GM18519 (cell line): Measurements from ENCODE around the gene PRKCZ.
"Not testable (repeated sequence)": the region's sequence is repeated elsewhere in the genome, so short reads cannot be mapped to it uniquely, and the experiment has no call there.

ENCODE experiments used
- ATAC-seq: cut with Tn5 transposase; IDR thresholded peaks from one replicate; pipeline ENCODE4 v1.9.1; 2021; ENCODE audit warnings: mild to moderate bottlenecking, moderate library complexity; ENCODE audit not compliant: unreplicated experiment, low FRiP score

Gene PRKCZ

DNA sequence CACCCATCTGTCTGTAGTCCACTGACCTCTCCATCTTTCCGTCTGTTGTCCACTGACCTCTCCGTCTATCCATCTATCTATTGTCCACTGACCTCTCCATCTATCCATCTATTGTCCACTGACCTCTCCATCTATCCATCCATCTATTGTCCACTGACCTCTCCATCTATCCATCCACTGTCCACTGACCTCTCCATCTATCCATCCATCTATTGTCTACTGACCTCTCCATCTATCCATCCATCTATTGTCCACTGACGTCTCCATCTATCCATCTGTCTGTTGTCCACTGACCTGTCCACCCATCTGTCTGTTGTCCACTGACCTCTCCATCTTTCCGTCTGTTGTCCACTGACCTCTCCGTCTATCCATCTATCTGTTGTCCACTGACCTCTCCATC is 97.7 kb downstream of the PRKCZ start:
- ATAC-seq, result not testable (repeated sequence)

DNA sequence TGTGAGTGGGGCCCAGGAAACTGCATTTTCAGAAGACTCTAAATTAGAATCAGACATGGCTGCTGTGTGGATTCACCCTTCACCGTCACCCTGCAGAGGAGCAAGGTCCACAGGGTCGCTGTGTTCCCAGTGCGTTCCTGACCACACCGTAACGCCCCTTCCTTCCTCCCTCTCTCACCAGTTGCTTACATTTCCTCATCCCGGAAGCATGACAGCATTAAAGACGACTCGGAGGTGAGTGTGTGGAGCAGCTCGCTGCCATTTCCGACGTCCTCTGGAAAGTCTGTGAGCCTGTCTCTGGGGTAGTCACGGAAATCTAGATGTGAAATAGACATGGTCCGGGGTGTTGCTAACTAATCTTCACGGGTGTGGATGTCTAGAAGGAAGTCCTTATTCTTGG is 98.5 kb downstream of the PRKCZ start:
- ATAC-seq, result no peak

DNA sequence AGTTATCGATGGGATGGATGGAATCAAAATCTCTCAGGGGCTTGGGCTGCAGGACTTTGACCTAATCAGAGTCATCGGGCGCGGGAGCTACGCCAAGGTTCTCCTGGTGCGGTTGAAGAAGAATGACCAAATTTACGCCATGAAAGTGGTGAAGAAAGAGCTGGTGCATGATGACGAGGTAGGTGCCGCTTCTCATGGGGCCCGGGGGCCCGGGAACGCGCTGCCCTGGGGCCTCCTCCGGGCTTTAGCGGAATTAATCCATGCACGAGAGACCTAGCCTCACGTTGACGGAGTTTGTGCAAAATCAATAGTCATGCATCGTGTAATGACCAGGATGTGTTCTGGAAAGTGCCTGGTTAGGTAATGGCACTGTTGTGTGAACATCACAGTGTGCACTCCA is 100.6 kb downstream of the PRKCZ start:
- ATAC-seq, result no peak

DNA sequence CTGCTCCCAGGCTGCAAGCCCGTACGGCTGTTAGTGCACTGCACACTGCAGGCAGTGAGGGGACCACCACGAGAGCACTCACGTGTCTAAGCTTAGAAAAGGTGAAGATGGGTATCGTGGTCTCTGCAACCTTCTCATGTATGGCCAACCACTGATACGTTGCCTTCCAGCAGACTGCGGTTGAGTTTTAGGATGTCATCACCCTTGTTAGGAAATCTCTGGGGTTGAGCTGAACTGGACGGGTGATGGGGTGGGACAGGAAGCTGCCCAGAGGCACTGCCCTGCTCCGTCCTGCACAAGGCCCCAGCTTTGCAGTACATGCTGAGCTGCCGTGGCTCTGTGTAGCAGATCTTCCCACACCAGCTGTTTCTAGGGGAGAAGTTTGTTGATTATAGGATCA is 101.0 kb downstream of the PRKCZ start:
- no peak for ATAC-seq

DNA sequence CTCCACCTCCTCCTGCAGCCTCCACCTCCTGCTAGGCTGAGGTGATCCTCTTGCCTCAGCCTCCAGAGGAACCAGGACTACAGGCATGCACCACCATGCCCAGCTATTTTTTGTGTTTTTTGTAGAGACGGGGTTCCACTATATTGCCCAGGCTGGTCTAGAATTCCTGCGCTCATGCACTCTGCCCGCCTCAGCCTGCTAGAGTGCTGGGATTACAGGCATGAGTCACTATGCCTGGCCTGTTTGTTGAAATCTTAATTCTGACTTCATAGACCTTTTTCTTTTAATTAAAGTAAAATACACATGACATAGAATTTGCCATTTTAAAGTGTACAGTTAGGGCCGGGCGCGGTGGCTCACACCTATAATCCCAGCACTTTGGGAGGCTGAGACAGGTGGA is 101.7 kb downstream of the PRKCZ start:
- no peak for ATAC-seq

DNA sequence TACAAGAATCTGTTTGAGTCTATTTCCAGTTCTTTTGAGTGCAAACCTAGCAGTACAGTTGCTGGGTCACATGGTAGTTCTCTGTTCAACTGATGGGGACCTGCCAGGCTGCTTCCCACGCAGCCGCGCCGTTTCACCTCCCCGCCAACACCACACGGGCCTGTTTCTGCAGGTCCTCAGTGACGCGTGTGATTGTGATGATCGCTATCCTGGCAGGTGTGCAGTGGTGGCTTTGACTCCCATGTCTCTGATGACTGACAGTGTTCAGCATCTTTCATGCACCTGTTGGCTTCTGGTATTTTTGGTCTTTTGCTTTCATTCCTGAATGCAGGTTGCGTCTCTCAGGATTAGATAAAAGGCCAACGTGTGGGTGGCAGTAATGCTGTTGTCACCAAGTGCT is 102.7 kb downstream of the PRKCZ start:
- ATAC-seq, result no peak

DNA sequence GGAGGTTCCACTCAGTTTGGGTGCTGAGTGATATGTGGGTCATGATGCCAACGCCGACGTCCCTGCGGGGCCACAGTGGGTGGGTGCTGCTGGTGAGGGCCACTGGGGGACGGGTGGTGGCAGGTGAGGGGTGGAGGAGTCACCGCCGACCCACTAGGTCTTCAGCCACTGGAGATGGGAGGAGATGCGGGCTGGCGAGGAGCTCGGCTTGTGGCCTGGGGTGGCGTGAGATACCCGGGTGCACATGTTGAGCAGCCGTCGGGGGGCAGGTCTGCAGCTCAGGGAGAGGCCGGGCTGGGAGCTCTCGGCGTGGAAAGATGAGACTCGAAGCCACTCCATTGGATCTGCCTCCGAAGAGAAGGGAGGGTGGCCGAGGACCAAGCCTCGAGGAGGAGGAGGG is 103.8 kb downstream of the PRKCZ start:
- no peak for ATAC-seq

DNA sequence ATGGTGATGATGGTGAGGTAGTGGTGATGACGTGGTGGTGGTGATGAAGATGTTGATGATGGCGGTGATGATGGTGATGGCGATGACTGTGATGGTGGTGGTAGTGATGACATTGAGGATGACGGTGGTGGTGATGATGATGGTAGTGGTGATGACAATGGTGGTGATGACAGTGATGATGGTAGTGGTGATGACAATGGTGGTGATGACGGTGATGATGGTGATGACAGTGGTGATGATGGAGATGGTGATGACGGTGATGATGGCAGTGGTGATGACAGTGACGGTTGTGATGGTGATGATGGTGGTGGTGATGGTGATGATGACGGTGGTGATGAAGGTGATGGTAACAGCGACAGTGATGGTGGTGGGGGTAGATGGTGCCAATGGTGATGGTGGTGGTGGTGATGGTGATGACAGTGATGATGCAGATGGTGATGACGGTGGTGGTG is 105.0 kb downstream of the PRKCZ start:
- no peak for ATAC-seq

DNA sequence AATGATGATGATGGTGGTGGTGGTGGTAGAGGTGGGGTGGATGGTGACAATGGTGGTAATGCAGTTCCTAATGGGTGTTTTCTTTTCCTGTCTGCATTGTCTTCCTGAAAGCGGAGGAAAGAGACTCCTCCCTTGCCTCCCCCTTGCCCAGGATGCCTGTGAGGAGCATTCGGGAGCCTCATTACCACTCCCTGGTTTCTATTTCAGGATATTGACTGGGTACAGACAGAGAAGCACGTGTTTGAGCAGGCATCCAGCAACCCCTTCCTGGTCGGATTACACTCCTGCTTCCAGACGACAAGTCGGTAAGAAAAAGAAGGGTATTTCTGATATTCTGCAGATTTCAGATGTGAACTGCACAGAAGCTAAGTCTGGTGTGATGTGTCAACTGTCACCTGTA is 105.6 kb downstream of the PRKCZ start:
- no peak for ATAC-seq

DNA sequence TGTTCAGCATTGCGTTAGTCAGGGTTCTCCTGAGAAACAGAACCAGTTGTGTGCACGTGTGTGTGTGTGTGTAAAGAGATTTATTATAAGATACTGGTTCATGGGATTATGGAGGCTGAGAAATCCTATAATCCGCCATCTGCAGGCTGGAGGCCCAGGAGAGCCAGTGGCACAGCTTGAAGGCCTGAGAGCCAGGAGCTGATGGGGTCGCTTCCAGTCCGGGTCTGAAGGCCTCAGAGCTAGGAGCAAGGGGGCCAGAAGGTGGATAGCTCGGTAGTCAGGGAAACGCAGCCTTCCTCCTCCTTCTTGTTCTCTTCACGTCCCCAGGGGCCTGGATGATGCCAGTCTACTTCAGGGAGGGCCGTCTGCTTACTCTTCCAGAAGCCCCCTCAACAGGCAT is 106.7 kb downstream of the PRKCZ start:
- no peak for ATAC-seq

DNA sequence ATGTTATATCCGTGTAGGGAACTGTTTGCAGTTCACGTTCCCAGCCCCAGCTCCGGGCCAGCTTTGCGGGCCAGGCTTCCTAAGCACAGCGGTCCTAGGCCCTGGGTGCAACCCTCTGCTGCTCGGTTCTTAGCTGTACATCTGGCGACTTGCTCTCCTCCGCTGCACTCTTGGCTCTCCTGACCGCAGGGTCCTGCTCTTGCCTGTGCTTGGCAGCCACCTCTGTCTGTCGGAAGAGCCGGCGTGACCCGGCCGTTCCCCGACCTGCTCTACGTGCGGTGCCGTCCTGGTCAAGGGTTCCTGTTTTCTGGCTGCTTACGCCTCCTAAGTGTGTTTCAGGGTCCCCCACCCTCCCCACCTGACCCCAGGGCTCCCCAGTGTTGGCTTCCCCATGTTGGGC is 107.6 kb downstream of the PRKCZ start:
- ATAC-seq, result no peak

DNA sequence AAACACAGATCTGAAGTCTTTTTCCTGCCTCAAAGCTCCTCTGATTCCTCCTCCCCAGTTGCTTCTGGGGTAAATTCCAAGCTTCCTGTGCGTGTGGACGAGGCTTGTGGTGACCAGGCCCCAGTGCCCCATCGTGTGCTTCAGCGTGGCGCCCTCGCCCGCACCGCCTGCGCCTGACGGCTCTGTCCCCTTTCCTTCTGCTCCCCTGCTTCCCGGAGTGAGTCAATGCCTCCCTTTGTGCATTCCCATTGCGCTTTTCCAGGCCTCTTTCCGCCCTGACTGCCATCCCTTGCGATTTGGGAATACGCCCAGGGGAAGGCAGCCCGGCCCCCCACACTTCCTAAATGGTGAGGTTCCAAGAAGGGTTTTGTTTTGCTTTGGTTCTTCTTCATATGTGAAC is 108.1 kb downstream of the PRKCZ start:
- ATAC-seq, result no peak

DNA sequence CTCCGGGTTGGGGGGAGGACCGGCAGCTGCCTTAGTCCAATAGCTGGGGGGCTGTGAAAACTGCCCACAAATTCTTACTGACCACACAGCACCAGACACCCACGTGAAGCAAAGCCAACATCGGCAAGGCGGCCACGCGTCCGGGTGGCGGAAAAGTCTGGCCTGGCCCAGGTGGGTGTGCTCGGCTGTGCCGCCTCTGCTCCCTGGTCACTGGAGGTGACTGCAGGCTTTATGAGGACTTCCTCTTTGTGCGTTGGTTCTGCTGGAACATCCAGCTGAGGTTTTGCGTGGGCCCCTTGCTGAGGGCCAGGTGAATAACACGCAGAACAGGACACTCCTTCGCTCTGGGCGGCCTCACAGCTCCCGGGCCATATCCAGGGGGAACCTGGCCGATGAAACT is 108.9 kb downstream of the PRKCZ start:
- ATAC-seq, result no peak

DNA sequence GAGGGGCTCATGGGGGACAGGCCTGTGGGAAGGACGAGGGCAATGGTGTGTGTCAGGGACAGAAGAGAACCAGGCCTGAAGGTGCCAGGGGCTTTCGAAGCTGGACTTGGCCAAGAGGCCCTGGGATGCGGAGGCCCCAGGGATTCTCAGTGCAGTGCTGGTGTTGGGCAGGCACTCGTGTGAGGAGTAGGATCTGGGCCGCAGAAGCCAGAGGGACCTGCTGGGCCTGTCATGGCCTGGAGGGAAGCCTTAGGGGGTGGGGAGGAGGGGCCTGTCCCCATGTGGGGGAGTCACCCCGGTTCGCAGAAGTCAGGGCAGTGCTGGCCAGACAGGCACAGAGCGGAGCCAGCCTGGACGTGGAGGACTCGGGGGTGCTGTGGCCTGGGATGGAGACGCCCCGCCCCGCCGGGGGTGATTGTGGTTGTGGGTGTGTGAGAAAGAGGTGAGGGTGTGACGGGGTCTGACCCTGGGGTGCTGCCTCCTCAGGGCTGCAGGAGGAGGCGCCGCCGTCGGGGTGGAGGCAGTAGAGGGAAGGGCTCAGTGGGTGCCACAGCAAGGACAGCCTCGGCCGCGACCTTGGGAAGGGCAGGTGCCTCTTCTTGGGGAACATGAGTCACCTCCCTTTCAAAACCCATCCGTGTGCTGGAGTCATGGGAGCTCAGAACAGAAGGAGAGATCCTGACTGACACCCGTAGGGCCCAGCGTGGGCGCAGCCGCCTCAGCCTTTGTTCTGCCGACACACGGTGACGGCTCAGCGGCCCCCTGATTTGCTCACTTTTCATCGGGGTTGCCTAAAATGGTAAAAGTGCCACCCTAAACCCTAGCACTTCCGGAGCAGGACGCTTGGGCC is 110.5 kb downstream of the PRKCZ start:
- ATAC-seq, result no peak

DNA sequence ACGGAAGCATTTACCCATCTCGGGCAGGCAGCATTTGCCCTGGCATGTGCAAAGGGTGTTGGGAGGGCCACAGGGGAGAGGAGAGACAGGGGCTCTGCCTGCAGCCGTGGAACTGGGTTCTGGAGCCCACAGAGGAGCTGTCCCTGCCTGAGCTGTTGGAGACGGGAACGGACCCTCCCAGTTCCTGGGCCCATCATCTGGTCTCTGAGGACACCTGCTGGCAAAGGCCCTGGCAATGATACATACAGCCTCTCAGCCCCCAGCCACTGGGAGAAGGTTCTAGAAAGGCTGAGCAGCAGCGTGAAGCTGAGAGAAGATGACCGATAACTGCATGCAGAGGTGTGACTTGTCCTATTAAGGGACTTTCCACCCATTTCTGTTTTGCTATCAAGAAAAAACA is 113.0 kb downstream of the PRKCZ start:
- no peak for ATAC-seq

DNA sequence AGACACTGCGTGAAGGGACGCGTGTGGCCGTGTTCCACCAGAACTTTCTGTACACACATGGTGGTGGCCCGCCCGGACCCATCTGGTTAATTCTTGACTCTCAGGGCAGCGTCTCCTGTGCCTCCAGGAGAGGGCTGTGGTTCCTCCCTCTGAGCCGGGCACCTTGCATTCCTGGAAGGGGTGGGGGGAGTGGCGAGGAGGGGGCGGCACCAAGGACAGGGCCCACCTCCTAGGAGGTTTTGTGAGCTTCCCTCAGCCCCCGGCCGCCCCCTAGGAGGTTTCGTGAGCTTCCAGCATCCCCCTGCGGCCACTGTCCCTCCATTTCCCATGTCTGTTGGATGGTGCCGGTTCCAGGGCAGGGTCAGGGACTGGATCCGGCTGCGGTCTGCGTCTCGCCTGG is 115.4 kb downstream of the PRKCZ start:
- no peak for ATAC-seq

DNA sequence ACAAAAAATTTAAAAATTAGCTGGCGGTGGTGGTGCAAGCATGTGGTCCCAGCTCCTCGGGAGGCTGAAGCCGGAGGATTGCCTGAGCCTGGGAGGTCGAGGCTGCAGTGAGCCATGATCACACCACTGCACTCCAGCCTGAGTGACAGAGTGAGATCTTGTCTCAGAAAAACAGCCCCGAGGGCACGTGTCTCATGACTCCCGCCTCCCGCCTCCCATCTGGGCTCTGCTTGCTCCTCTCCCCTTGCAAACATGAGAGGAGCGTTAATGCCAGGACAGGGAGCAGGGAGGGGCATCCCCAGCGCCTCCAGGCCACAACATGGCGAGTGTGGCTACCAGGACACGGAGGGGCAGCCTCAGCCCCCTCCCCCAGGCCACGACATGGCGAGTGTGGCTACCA is 116.0 kb downstream of the PRKCZ start:
- no peak for ATAC-seq

DNA sequence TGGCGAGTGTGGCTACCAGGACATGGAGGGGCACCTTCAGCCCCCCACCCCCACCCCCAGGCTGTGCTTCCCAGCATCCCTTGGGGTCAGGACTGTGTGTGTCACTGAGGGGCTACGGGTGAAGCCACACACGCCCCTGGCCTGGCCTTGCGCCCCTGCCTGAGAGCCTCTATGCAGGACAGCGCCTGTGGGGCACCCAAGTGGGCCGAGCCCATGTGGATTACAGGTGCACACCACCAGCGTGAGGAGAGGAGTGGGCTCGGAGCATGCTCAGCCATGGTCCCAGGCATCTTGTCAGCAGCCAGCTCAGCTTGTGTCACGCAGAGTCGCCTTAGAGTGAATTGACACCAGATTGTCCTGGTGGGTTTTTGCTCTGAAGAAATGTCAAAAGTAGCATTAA is 116.5 kb downstream of the PRKCZ start:
- no peak for ATAC-seq

DNA sequence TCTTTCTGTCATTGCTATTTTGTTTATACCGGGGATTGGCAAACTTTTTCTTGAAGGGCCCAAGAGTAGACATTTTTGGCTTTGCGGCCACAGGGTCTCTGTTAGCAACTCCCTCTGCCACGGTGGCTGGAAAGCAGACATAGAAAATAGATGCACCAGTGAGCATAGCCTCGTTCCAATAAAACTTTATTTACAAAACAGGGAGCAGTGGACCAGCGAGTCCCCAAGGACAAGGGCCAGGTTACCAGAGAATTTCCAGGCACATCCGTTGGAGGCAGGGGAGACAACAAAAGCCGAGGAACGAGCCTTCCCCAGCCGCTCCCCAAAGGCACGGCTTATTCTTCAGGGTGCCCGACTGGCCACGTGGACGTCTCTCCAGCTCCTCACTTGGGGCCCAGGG is 117.9 kb downstream of the PRKCZ start:
- ATAC-seq, result no peak

DNA sequence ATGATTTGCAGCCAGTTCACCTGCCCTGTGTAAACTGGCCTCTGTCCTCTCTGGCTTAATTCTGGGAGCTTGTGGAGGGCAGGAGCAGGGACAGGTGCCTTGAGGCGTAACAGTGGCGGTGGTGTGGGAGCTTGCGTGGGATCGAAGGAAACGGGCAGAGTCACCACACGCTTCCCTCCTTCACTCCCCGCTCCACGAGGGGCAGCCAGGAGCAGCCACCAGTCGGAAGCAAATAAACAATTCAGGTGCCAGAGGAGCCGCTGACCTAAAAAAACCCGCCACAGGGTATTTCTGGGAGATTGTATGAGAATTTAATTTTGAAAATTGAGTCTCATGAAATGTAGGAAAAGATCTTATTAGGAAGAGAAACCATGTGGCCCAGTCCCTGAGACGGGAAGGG is 118.3 kb downstream of the PRKCZ start:
- ATAC-seq, result no peak

DNA sequence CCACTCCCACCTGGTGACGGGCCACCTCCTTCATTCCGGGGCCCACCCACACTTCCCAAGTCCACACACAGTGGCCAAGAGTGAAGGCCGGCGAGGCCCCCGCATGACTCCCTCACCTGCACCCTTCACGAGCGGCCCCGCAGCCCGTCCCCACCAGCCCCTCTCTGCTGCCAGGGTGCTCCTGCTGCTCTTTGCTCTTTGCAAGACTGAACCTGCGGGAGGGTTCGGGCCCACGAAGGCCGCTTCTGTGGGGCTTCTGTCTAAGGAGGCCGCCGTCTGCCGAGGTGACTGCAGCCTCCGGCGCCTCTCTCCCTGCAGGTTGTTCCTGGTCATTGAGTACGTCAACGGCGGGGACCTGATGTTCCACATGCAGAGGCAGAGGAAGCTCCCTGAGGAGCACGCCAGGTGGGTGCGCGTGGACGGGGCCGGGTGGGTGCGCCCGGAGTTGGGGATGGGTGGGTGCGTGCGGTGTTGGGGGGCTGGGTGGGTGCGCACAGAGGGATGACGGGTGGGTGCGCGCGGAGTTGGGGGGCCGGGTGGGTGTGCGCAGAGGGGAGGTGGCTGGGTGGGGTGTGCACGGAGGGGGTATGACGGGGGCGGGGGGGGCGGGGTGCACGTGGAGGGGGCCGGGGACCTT is 119.1 kb downstream of the PRKCZ start:
- ATAC-seq, result no peak

DNA sequence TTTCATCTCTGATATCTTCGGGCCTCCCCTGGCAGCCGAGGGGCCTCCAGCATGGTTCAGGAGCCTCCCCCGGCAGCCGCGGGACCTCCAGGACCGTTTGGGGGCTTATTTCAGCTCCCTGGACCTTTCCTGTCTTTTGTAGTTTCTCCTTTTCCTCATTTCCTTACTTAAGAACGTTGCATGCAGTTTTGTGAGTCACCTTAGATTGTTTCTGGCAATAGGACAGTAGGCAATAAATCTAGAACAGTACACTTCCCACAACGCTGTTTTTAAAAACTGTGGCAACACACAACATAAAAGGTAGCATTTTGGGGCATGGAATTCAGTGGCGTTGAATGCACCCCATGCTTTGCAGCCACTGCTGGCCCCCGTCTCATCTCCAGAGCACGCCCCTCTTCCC is 120.0 kb downstream of the PRKCZ start:
- no peak for ATAC-seq
